Natural killer cell (primary cell): Measurements from ENCODE around the gene TBX6. TPM values are rescaled to one million over a fixed set of nuclear protein-coding genes. Genes with fewer than 3 reads are reported as not detected.

Experiments used
- ATAC-seq, 3 donors: fragments of 150-1000 bp in 2 of 3; fragments of 200-7000 bp in 1 of 3; cut with Tn5 transposase; 1 replicate in 1 of 3; 2 replicates in 2 of 3; pipeline ENCODE4 v1.10.0; 2021; ENCODE audit warnings: mild to moderate bottlenecking in 2 of 3, moderate library complexity in 2 of 3
- DNase-seq, 2 donors: peaks; one replicate each; pipeline versions ENCODE4 v3.0.0 to v3.0.0-alpha.2; 2013 to 2021; ENCODE audit warnings: mixed read lengths in 1 of 2
- H3K27ac ChIP-seq: one replicate; pipeline ENCODE4 v1.5.1; 2013; ENCODE audit warnings: mild to moderate bottlenecking, low read length
- H3K27me3 ChIP-seq: one replicate; pipeline ENCODE4 v1.6.1; 2013; ENCODE audit warnings: low read length; ENCODE audit not compliant: control insufficient read depth, insufficient read depth
- H3K36me3 ChIP-seq: one replicate; pipeline ENCODE4 v1.6.1; 2013; ENCODE audit warnings: low read length; ENCODE audit not compliant: control insufficient read depth, insufficient read depth
- H3K4me1 ChIP-seq: one replicate; pipeline ENCODE4 v1.6.1; 2013; ENCODE audit warnings: low read length; ENCODE audit not compliant: control insufficient read depth, insufficient read depth
- H3K4me3 ChIP-seq: one replicate; pipeline ENCODE4 v1.5.1; 2013; ENCODE audit warnings: low read length
- H3K9me3 ChIP-seq: one replicate; pipeline ENCODE4 v1.6.1; 2013; ENCODE audit warnings: low read length; ENCODE audit not compliant: control insufficient read depth, insufficient read depth
- H3K27ac Mint-ChIP-seq, 2 donors: one replicate each; pipeline ENCODE4 v1.8.0; 2022; ENCODE audit warnings: mild to moderate bottlenecking in 2 of 2, mixed read lengths in 2 of 2, moderate library complexity in 1 of 2
- H3K27me3 Mint-ChIP-seq, 2 donors: one replicate each; pipeline ENCODE4 v1.8.0; 2022; ENCODE audit warnings: low read depth in 2 of 2, mixed read lengths in 2 of 2
- H3K36me3 Mint-ChIP-seq: one replicate; pipeline ENCODE4 v1.8.0; 2022; ENCODE audit warnings: mixed read lengths
- H3K4me1 Mint-ChIP-seq, 2 donors: one replicate each; pipeline ENCODE4 v1.8.0; 2022; ENCODE audit warnings: mixed read lengths in 2 of 2
- H3K4me3 Mint-ChIP-seq: one replicate; pipeline ENCODE4 v1.8.0; 2022; ENCODE audit warnings: mild to moderate bottlenecking, moderate library complexity, mixed read lengths
- H3K9me3 Mint-ChIP-seq, 2 donors: one replicate each; pipeline ENCODE4 v1.8.0; 2022; ENCODE audit warnings: mixed read lengths in 2 of 2
- WGBS: methylation state at CpG from one replicate; pipeline ENCODE4 v1.1.7; 2013; ENCODE audit warnings: missing lambda C conversion rate; ENCODE audit not compliant: insufficient coverage; 5-methylcytosine and 5-hydroxymethylcytosine counted together
- intact Hi-C: fragments of 100-400 bp; cut with micrococcal nuclease; formaldehyde crosslinking; loops from one replicate; pipeline ENCODE4 v1.14.2; 2022
- total RNA-seq, 4 donors: library from RNA; stranded (reverse); fragments of 120-200 nt in 1 of 4; gene quantifications; one replicate each; pipeline versions ENCODE4 v1.2.3 to v1.2.4, GENCODE V29; 2013 to 2022
- TF ChIP-seq, protein P1 (sequence below): fragments of 200-600 bp; IDR thresholded peaks from one replicate; pipeline ENCODE4 v1.8.0; 2022; ENCODE audit warnings: antibody characterized with exemption

Gene TBX6
- total RNA-seq, 3 donors from 2014 or later (not counting 1 experiment from before 2014, with no cell fraction given): 0.91 to 1.1 (median 0.98) TPM

DNA sequence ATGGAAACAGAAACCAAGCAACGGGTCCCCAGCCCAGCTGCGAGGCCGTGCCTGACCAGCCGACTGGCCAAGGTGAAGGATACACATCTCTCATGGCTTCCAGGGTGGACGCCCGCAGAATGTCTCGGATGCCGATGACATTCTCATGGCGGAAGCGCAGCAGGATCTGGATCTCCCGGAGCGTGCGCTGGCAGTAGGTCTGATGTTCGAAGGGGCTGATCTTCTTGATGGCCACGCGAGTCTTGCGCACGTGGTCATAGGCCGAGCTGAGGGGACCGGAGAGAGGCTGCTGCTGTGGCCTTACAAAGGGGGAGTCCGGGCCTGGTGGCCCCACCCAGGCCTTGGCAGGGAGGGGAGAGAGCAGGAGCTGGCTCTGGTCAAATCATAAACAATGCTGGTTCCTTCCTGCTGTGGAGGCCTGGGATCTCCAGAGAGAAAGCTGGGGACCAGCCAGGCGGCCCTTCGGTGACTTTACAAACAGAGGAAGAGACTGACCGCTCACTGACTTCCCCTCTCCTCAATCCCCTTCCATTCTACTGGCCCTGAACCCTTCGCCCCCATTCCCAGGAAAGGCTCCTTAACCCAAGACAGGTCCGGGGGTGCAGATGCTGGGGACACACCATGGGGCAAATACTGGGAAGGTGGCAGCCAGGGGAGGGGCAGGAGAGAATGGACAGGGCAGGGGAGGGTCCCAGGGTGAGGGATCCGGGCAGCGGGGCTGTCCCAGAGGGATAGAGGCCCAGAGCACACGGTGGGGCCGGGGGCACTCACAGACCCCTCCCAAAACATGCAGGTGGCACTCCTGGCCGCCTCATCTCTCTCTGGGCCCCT is 30.2 kb upstream of the TBX6 start:
- Histone ChIP-seq H3K36me3 (peaks cover 9% of the 10 kb centered on the region), H3K4me3 (peak overlapping the region; percentile 83), H3K27me3 (no peaks in the 10 kb centered on the region), H3K27ac (peak overlapping the region; percentile 61), H3K4me1 (peaks cover 32% of the 10 kb centered on the region), H3K9me3 (no peaks in the 10 kb centered on the region)
- peaks cover 23 to 32% of the 10 kb centered on the region in 2 donors for H3K4me1 Mint-ChIP-seq
- no peaks in the 10 kb centered on the region for H3K9me3 Mint-ChIP-seq
- 78% methylated on average over 30 of the region's 31 CpGs for whole genome bisulfite sequencing
- peak in 1 of 2 donors; percentile 10 for DNase-seq
- H3K36me3 Mint-ChIP-seq: no peaks in the 10 kb centered on the region
- TF ChIP-seq, protein P1, sequence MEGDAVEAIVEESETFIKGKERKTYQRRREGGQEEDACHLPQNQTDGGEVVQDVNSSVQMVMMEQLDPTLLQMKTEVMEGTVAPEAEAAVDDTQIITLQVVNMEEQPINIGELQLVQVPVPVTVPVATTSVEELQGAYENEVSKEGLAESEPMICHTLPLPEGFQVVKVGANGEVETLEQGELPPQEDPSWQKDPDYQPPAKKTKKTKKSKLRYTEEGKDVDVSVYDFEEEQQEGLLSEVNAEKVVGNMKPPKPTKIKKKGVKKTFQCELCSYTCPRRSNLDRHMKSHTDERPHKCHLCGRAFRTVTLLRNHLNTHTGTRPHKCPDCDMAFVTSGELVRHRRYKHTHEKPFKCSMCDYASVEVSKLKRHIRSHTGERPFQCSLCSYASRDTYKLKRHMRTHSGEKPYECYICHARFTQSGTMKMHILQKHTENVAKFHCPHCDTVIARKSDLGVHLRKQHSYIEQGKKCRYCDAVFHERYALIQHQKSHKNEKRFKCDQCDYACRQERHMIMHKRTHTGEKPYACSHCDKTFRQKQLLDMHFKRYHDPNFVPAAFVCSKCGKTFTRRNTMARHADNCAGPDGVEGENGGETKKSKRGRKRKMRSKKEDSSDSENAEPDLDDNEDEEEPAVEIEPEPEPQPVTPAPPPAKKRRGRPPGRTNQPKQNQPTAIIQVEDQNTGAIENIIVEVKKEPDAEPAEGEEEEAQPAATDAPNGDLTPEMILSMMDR: no peak
- intact Hi-C loops: loop anchor here (2.0 kb wide), 1 partner anchor 25 kb away; the partner anchor contains the start of gene YPEL3
- H3K27ac Mint-ChIP-seq: peak overlapping the region; percentile 76 to 87
- peak overlapping the region; percentile 90 for H3K4me3 Mint-ChIP-seq
- no peaks in the 10 kb centered on the region for H3K27me3 Mint-ChIP-seq
- ATAC-seq: no peak

DNA sequence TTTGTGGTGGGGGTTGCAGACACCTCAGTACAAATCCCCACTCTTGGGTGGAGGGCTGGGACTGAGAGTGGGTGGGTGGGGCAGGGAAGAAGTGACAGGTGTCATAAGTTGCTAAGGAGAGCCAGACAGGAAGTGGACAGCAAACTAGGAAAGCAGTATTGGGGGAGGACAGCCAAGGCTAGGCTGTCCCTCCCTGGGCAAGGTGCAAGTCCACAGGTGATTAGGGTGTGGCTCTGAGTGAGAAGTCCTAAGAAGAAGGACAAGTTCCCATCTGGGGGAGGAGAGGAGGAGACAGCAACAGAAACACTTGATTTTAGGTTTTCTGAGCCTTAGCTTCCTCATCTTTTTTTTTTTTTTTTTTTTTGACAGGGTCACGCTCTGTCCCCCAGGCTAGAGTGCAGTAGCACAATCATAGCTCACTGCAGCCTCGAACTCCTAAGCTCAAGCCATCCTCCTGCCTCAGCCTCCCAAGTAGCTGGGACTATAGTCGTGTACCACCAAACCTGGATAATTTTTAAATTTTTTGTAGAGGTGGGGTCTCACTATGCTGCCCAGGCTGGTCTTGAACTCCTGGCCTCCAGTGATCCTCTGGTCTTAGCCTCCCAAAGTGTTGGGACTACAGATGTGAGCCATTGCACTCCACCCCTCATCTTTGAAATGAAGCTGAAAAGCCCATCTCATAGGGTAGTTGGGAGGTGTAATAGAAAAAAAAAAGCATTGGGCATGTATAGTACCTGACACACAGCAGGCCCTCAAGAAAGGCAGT is 28.8 kb upstream of the TBX6 start:
- Mint-ChIP-seq H3K9me3 (no peaks in the 10 kb centered on the region), H3K36me3 (no peaks in the 10 kb centered on the region), H3K27ac (peak overlapping the region; percentile 68 to 87), H3K4me1 (peaks cover 23 to 32% of the 10 kb centered on the region in 2 donors), H3K4me3 (peak overlapping the region; percentile 17), H3K27me3 (no peaks in the 10 kb centered on the region)
- H3K27me3 ChIP-seq: no peaks in the 10 kb centered on the region
- TF ChIP-seq, protein P1: no peak
- ATAC-seq: no peak
- intact Hi-C loops: no loop called here
- H3K4me3 ChIP-seq: no peak overlapping the region
- no peaks in the 10 kb centered on the region for H3K9me3 ChIP-seq
- no peak for DNase-seq
- H3K36me3 ChIP-seq: peaks cover 10% of the 10 kb centered on the region
- WGBS: 82% methylated on average over 3 of the region's 3 CpGs
- peaks cover 32% of the 10 kb centered on the region for H3K4me1 ChIP-seq
- peak overlapping the region; percentile 42 for H3K27ac ChIP-seq

DNA sequence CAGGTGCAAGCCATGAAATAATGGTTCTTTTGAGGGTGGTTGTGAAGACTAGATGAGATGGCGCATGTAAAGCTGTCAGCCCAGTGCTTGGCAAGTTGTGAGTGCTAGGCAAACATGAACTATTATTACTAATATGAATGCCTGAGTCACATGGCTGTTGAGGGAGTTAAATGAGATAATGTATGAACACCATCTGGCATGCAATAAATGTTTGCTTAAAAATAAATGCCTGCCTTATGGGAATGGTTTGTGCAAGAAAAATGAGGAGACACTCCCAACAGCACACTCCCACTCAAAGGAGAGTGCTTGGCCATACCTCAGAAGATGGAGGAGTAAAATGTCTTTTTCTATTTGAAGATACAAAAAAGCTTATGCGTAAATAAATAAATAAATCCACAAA is 27.7 kb upstream of the TBX6 start:
- WGBS: 95% methylated on average over 2 of the region's 2 CpGs
- H3K27ac Mint-ChIP-seq: peak overlapping the region; percentile 68 to 87

More for the DNA sequence above, 27.7 kb upstream of the TBX6 start:
- H3K36me3 ChIP-seq: peaks cover 15% of the 10 kb centered on the region
- intact Hi-C loops: no loop called here
- H3K27me3 ChIP-seq: no peaks in the 10 kb centered on the region
- no peaks in the 10 kb centered on the region for H3K36me3 Mint-ChIP-seq
- H3K27me3 Mint-ChIP-seq: no peaks in the 10 kb centered on the region
- no peak for ATAC-seq
- no peak for DNase-seq
- TF ChIP-seq, protein P1: no peak
- H3K4me1 ChIP-seq: peaks cover 32% of the 10 kb centered on the region
- no peaks in the 10 kb centered on the region for H3K9me3 Mint-ChIP-seq
- no peaks in the 10 kb centered on the region for H3K9me3 ChIP-seq
- no peak overlapping the region for H3K27ac ChIP-seq
- H3K4me1 Mint-ChIP-seq: peaks cover 23 to 32% of the 10 kb centered on the region in 2 donors
- H3K4me3 Mint-ChIP-seq: peak overlapping the region; percentile 60
- no peak overlapping the region for H3K4me3 ChIP-seq
